Measurements from ENCODE around the gene KCNK18. TPM values are rescaled to one million over a fixed set of nuclear protein-coding genes. Genes with fewer than 3 reads are reported as not detected.
A peak's percentile ranks its signal among the peaks of the same experiment; 100 is the strongest.
"Not testable (repeated sequence)": the region's sequence is repeated elsewhere in the genome, so short reads cannot be mapped to it uniquely, and the experiment has no call there.

Gene KCNK18
- total RNA-seq, 1 donor from 2014 or later: not detected

GRCh38 chr10:117224881-117225280 is 27.6 kb downstream of the KCNK18 start:
- no peak for TF ChIP-seq CTCF (IDR thresholded peaks at IDR 0.05)
- no peak for TF ChIP-seq EZH2phosphoT487 (IDR thresholded peaks at IDR 0.05)
- no peak for TF ChIP-seq EZH2 (IDR thresholded peaks at IDR 0.05)
- Mint-ChIP-seq H3K4me1 (peaks cover 45% of the 10 kb centered on the region), H3K27me3 (ENCODE audit: insufficient read depth, low read depth) (peaks cover 14% of the 10 kb centered on the region)

GRCh38 chr10:117226813-117227451 is 29.6 kb downstream of the KCNK18 start:
- H3K27me3 ChIP-seq: no peaks in the 10 kb centered on the region
- no peak overlapping the region for H3K4me2 ChIP-seq
- Mint-ChIP-seq H3K27ac (no peak overlapping the region), H3K27me3 (ENCODE audit: insufficient read depth, low read depth) (peaks cover 16% of the 10 kb centered on the region), H3K4me3 (no peak overlapping the region), H3K4me1 (peaks cover 29% of the 10 kb centered on the region), H3K36me3 (no peaks in the 10 kb centered on the region), H3K9me3 (peaks cover 17% of the 10 kb centered on the region)
- H3F3A ChIP-seq (ENCODE audit: low read depth): no peaks in the 10 kb centered on the region
- TF ChIP-seq CTCF (IDR thresholded peaks at IDR 0.05) (peak; percentile 62), EZH2phosphoT487 (IDR thresholded peaks at IDR 0.05) (no peak), EZH2 (IDR thresholded peaks at IDR 0.05) (no peak)
- DNase-seq (ENCODE audit: low spot score): peak; percentile 53
- no peak overlapping the region for H3K27ac ChIP-seq
- H3K4me1 ChIP-seq: no peaks in the 10 kb centered on the region
- no peak overlapping the region for H3K9ac ChIP-seq
- H2AFZ ChIP-seq (replicated peaks): no peak overlapping the region
- H3K36me3 ChIP-seq: no peaks in the 10 kb centered on the region
- H3K79me2 ChIP-seq (ENCODE audit: low read depth): no peaks in the 10 kb centered on the region
- H3K4me3 ChIP-seq: no peak overlapping the region
- H4K20me1 ChIP-seq (ENCODE audit: low read depth): no peaks in the 10 kb centered on the region
- no peaks in the 10 kb centered on the region for H3K9me3 ChIP-seq (ENCODE audit: low read depth)

More at GRCh38 chr10:117224881-117225280, 27.6 kb downstream of the KCNK18 start:
- Histone ChIP-seq H3K4me2 (no peak overlapping the region), H2AFZ (replicated peaks) (no peak overlapping the region), H3K9ac (no peak overlapping the region), H3K36me3 (no peaks in the 10 kb centered on the region), H3K4me1 (no peaks in the 10 kb centered on the region), H3K9me3 (ENCODE audit: low read depth) (no peaks in the 10 kb centered on the region), H3F3A (ENCODE audit: low read depth) (no peaks in the 10 kb centered on the region), H3K27ac (no peak overlapping the region), H3K4me3 (no peak overlapping the region), H3K27me3 (no peaks in the 10 kb centered on the region), H4K20me1 (ENCODE audit: low read depth) (no peaks in the 10 kb centered on the region), H3K79me2 (ENCODE audit: low read depth) (no peaks in the 10 kb centered on the region)
- Mint-ChIP-seq H3K9me3 (peaks cover 12% of the 10 kb centered on the region), H3K27ac (no peak overlapping the region), H3K36me3 (peaks cover 2% of the 10 kb centered on the region), H3K4me3 (no peak overlapping the region)
- no peak for DNase-seq (ENCODE audit: low spot score)

GRCh38 chr10:117228210-117228609 is 30.9 kb downstream of the KCNK18 start:
- Histone ChIP-seq H3K9me3 (ENCODE audit: low read depth) (no peaks in the 10 kb centered on the region), H3K4me3 (no peak overlapping the region), H3F3A (ENCODE audit: low read depth) (no peaks in the 10 kb centered on the region), H3K9ac (no peak overlapping the region), H3K79me2 (ENCODE audit: low read depth) (no peaks in the 10 kb centered on the region), H3K36me3 (no peaks in the 10 kb centered on the region), H2AFZ (replicated peaks) (no peak overlapping the region), H3K4me1 (no peaks in the 10 kb centered on the region), H3K27ac (no peak overlapping the region), H3K4me2 (no peak overlapping the region), H4K20me1 (ENCODE audit: low read depth) (no peaks in the 10 kb centered on the region), H3K27me3 (no peaks in the 10 kb centered on the region)
- DNase-seq (ENCODE audit: low spot score): no peak
- TF ChIP-seq CTCF (IDR thresholded peaks at IDR 0.05): no peak
- TF ChIP-seq EZH2phosphoT487 (IDR thresholded peaks at IDR 0.05): no peak
- no peak for TF ChIP-seq EZH2 (IDR thresholded peaks at IDR 0.05)
- Mint-ChIP-seq H3K9me3 (peaks cover 17% of the 10 kb centered on the region), H3K4me3 (no peak overlapping the region), H3K4me1 (peaks cover 16% of the 10 kb centered on the region), H3K27ac (no peak overlapping the region), H3K27me3 (ENCODE audit: insufficient read depth, low read depth) (peaks cover 16% of the 10 kb centered on the region), H3K36me3 (no peaks in the 10 kb centered on the region)

GRCh38 chr10:117230107-117230506 is 32.8 kb downstream of the KCNK18 start:
- not testable (repeated sequence) for H3K27ac ChIP-seq; H3K9me3 ChIP-seq (ENCODE audit: low read depth); DNase-seq (ENCODE audit: low spot score); H4K20me1 ChIP-seq (ENCODE audit: low read depth); H3K4me1 ChIP-seq; H3K4me3 ChIP-seq; H3K4me2 ChIP-seq; H3K79me2 ChIP-seq (ENCODE audit: low read depth); H3K4me3 Mint-ChIP-seq; H3F3A ChIP-seq (ENCODE audit: low read depth); H3K27ac Mint-ChIP-seq; H3K9ac ChIP-seq; H3K36me3 ChIP-seq; H3K36me3 Mint-ChIP-seq; H3K27me3 ChIP-seq; H2AFZ ChIP-seq (replicated peaks)
- H3K9me3 Mint-ChIP-seq: peaks cover 17% of the 10 kb centered on the region
- peaks cover 11% of the 10 kb centered on the region for H3K4me1 Mint-ChIP-seq
- H3K27me3 Mint-ChIP-seq (ENCODE audit: insufficient read depth, low read depth): peaks cover 14% of the 10 kb centered on the region

All from neural progenitor cell (in vitro differentiated cells).